Right lobe of liver (tissue), 6 donors: ENCODE data around the gene MTHFD1L. TPM values are rescaled to one million over a fixed set of nuclear protein-coding genes. Genes with fewer than 3 reads are reported as not detected.

ENCODE experiments used
- ATAC-seq, 4 donors: fragments of 200-7000 bp; cut with Tn5 transposase; one replicate each; pipeline ENCODE4 v1.9.1; 2020; ENCODE audit warnings: mild to moderate bottlenecking in 4 of 4, moderate library complexity in 4 of 4
- DNase-seq, 3 donors: peaks; one replicate each; pipeline ENCODE4 v3.0.0-alpha.2; 2020
- H3K27ac ChIP-seq, 3 donors: fragments of 200-600 bp; one replicate each; pipeline ENCODE4 v1.8.0; 2022
- H3K27me3 ChIP-seq, 2 donors: fragments of 200-600 bp; one replicate each; pipeline ENCODE4 v1.8.0; 2022
- H3K36me3 ChIP-seq, 4 donors: fragments of 200-600 bp; sonication (generic) in 1 of 4; one replicate each; pipeline versions ENCODE4 v1.5.1 to v1.8.0; 2017 to 2022; ENCODE audit warnings: control low read depth in 1 of 4
- H3K4me1 ChIP-seq, 4 donors: fragments of 200-600 bp; sonication (generic) in 1 of 4; one replicate each; pipeline versions ENCODE4 v1.5.1 to v1.8.0; 2017 to 2022; ENCODE audit warnings: control low read depth in 1 of 4
- H3K4me3 ChIP-seq, 3 donors: fragments of 200-600 bp; one replicate each; pipeline ENCODE4 v1.8.0; 2022
- H3K9me3 ChIP-seq, 4 donors: fragments of 200-600 bp; sonication (generic) in 1 of 4; one replicate each; pipeline versions ENCODE4 v1.5.1 to v1.8.0; 2017 to 2022; ENCODE audit warnings: control low read depth in 1 of 4
- CTCF ChIP-seq, 4 donors: fragments of 200-600 bp in 3 of 4; fragments of 450-650 bp in 1 of 4; IDR thresholded peaks; one replicate each; pipeline versions ENCODE4 v1.5.1 to v1.8.0; 2016 to 2022; ENCODE audit warnings: antibody characterized with exemption in 4 of 4, mild to moderate bottlenecking in 2 of 4
- POLR2A ChIP-seq: fragments of 450-650 bp; IDR thresholded peaks from one replicate; pipeline ENCODE4 v1.6.1; 2017; ENCODE audit warnings: antibody characterized with exemption, mild to moderate bottlenecking
- WGBS: methylation state at CpG from one replicate; pipeline ENCODE4 v1.1.6; 2018; ENCODE audit warnings: low coverage, low lambda C conversion rate; ENCODE audit not compliant: insufficient coverage; ENCODE audit errors: missing lambda C conversion rate; 5-methylcytosine and 5-hydroxymethylcytosine counted together
- intact Hi-C, 2 donors: fragments of 100-400 bp; cut with DNase I; formaldehyde crosslinking; loops; one replicate each; pipeline versions ENCODE4 v1.11.2 to v1.14.1; 2022
- total RNA-seq, 6 experiments: library from RNA; depleted of rRNA in 2 of 6; stranded (reverse); fragments of >200 nt in 2 of 6; fragmentation: NEBNext Ultra II Directional in 3 of 6; extraction: Animal tissue kit (Norgen Biotek cat#: 25700) in 3 of 6; gene quantifications; one replicate each; pipeline versions ENCODE4 v1.1.0 to v1.2.4, GENCODE V29; 2016 to 2023
- donor health status: DM: no; HTN: yes; CAD: no.
- donor health status: DM: no; HTN: no; CAD: no.
- donor health status: DM: no; HTN: no; CAD: no.
- donor health status: DM: no; HTN: yes; CAD: no.
- donor health status: DM: no; HTN: yes; CAD: no.

MTHFD1L gene
- total RNA-seq, 6 experiments from 2014 or later = 1.7 to 11.5 (median 4.9) TPM

- Histone ChIP-seq H3K36me3 (no peaks in the 10 kb centered on the region), H3K9me3 (no peaks in the 10 kb centered on the region), H3K27me3 (no peaks in the 10 kb centered on the region), H3K4me3 (peak overlapping the region; percentile 77 to 82 (median 77)), H3K27ac (peak overlapping the region; percentile 67 to 89 (median 67)), H3K4me1 (peaks cover 0 to 7% (median 0%) of the 10 kb centered on the region in 4 donors)
- TF ChIP-seq POLR2A (no peak), CTCF (IDR thresholded peaks at IDR 0.05) (no peak)
- no peak for ATAC-seq
- no peak for DNase-seq
- 7% methylated on average over 5 of the region's 5 CpGs for WGBS
- intact Hi-C loops = no loop called here
Measured at GRCh38 chr6:150865043-150865405, 478 bp upstream of the MTHFD1L start.

GRCh38 chr6:150866147-150866990 lies 867 bp downstream of the MTHFD1L start:
- Histone ChIP-seq H3K4me1 (peaks cover 0 to 7% (median 0%) of the 10 kb centered on the region in 4 donors), H3K27me3 (no peaks in the 10 kb centered on the region), H3K9me3 (no peaks in the 10 kb centered on the region), H3K27ac (peak overlapping the region; percentile 67 to 89 (median 67)), H3K4me3 (peak overlapping the region; percentile 77 to 82 (median 77)), H3K36me3 (no peaks in the 10 kb centered on the region)
- WGBS = 20% methylated on average over 10 of the region's 95 CpGs
- peak; percentile 49 for TF ChIP-seq POLR2A
- TF ChIP-seq CTCF (IDR thresholded peaks at IDR 0.05) = no peak
- peak; percentile 81 to 90 (median 87) for DNase-seq
- intact Hi-C loops = no loop called here
- ATAC-seq = peak; percentile 84 to 91 (median 88)

GRCh38 chr6:150866991-150867501 lies 1.5 kb downstream of the MTHFD1L start:
- no peaks in the 10 kb centered on the region for H3K27me3 ChIP-seq
- H3K36me3 ChIP-seq = no peaks in the 10 kb centered on the region
- WGBS = 57% methylated on average over 12 of the region's 13 CpGs
- peak overlapping the region; percentile 67 to 89 (median 67) for H3K27ac ChIP-seq
- intact Hi-C loops = no loop called here
- no peak for TF ChIP-seq CTCF (IDR thresholded peaks at IDR 0.05)
- TF ChIP-seq POLR2A = no peak
- ATAC-seq (no peak), DNase-seq (no peak)
- H3K9me3 ChIP-seq = no peaks in the 10 kb centered on the region
- peak overlapping the region; percentile 77 to 82 (median 77) for H3K4me3 ChIP-seq
- peaks cover 0 to 7% (median 0%) of the 10 kb centered on the region in 4 donors for H3K4me1 ChIP-seq

GRCh38 chr6:150868759-150869158 lies 3.3 kb downstream of the MTHFD1L start:
- no peak overlapping the region for H3K4me3 ChIP-seq
- DNase-seq (no peak), ATAC-seq (no peak)
- H3K36me3 ChIP-seq = no peaks in the 10 kb centered on the region
- TF ChIP-seq CTCF (IDR thresholded peaks at IDR 0.05) (no peak), POLR2A (no peak)
- no peak overlapping the region for H3K27ac ChIP-seq
- H3K27me3 ChIP-seq = no peaks in the 10 kb centered on the region
- WGBS = 92% methylated on average over 5 of the region's 5 CpGs
- H3K4me1 ChIP-seq = peaks cover 0 to 7% (median 0%) of the 10 kb centered on the region in 4 donors
- intact Hi-C loops = no loop called here
- no peaks in the 10 kb centered on the region for H3K9me3 ChIP-seq
